ENCODE results near the gene SLC9A5. TPM values are rescaled to one million over a fixed set of nuclear protein-coding genes. Genes with fewer than 3 reads are reported as not detected.

The SLC9A5 gene
- total and polyA plus RNA-seq, 9 of the 15 experiments (the other 6 are each of a cell fraction or from before 2014, with no cell fraction given), result 0.06 to 3.1 (median 1.2) TPM

DNA sequence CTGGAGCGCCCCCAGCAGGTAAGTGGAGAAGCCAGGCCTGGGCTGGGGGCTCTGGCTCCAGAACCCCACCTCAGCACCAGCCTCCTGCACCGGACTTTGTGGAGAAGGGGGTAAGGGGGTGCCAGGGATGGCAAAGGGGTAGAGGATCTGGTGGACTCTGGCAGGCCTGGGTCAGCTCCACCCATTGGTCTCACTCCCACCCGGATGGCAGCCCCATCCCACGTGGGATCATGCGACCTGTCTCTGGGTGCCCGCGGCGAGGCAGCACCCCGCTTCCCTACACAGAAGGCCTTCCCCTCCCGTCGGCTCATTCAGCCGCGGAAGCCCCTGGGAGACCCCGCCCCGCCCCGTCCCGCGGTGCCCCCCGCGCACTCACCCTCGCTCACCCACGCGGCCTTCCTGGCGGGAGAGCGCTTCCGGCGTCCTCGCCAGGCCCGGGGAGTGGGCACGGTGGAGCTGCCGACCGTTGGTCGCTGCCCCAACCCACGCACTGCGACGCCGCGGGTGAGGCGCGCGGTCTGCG lies 30.1 kb downstream of the SLC9A5 start (continued):
- TF ChIP-seq ARNT (IDR thresholded peaks at IDR 0.05) (0 out of 4 replicates have a peak, but pooled peaks of 1 of the 2 experiments have one; percentile 20), MYC (IDR thresholded peaks at IDR 0.05; ENCODE audit: low read depth, low read length) (peak; percentile 63), MYC (CRISPR knock-in tag; IDR thresholded peaks at IDR 0.05; ENCODE audit: borderline replicate concordance, low read depth) (peak; percentile 86; the same call in 1 of the 2 replicates), ZNF583 (CRISPR knock-in tag; IDR thresholded peaks at IDR 0.05) (no peak), HNRNPH1 (optimal IDR thresholded peaks at IDR 0.05; ENCODE audit: low read depth, low read length) (no peak), EP300 (IDR thresholded peaks at IDR 0.05; ENCODE audit: low read length) (no peak), GABPB1 (CRISPR knock-in tag; IDR thresholded peaks at IDR 0.05) (no peak), SMARCE1 (IDR thresholded peaks at IDR 0.05) (0 out of 2 replicates have a peak, but pooled peaks have one; percentile 47), ZNF174 (CRISPR knock-in tag; IDR thresholded peaks at IDR 0.05) (no peak), BACH1 (tag; IDR thresholded peaks at IDR 0.05) (no peak), PTBP1 (IDR thresholded peaks at IDR 0.05; ENCODE audit: low read depth, low read length) (no peak), SMARCA4 (IDR thresholded peaks at IDR 0.05) (no peak), CREBBP (IDR thresholded peaks at IDR 0.05; ENCODE audit: low read depth, low read length) (no peak), NBN (IDR thresholded peaks at IDR 0.05; ENCODE audit: low read depth) (0 out of 2 replicates have a peak, but pooled peaks have one; percentile 41), USF1 (CRISPR knock-in tag; IDR thresholded peaks at IDR 0.05) (peak; percentile 49)
- TF ChIP-seq, protein P1, sequence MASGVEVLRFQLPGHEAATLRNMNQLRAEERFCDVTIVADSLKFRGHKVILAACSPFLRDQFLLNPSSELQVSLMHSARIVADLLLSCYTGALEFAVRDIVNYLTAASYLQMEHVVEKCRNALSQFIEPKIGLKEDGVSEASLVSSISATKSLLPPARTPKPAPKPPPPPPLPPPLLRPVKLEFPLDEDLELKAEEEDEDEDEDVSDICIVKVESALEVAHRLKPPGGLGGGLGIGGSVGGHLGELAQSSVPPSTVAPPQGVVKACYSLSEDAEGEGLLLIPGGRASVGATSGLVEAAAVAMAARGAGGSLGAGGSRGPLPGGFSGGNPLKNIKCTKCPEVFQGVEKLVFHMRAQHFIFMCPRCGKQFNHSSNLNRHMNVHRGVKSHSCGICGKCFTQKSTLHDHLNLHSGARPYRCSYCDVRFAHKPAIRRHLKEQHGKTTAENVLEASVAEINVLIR (CRISPR knock-in tag; IDR thresholded peaks at IDR 0.05), result no peak
- TF ChIP-seq, protein P2, sequence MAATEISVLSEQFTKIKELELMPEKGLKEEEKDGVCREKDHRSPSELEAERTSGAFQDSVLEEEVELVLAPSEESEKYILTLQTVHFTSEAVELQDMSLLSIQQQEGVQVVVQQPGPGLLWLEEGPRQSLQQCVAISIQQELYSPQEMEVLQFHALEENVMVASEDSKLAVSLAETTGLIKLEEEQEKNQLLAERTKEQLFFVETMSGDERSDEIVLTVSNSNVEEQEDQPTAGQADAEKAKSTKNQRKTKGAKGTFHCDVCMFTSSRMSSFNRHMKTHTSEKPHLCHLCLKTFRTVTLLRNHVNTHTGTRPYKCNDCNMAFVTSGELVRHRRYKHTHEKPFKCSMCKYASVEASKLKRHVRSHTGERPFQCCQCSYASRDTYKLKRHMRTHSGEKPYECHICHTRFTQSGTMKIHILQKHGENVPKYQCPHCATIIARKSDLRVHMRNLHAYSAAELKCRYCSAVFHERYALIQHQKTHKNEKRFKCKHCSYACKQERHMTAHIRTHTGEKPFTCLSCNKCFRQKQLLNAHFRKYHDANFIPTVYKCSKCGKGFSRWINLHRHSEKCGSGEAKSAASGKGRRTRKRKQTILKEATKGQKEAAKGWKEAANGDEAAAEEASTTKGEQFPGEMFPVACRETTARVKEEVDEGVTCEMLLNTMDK (IDR thresholded peaks at IDR 0.05; ENCODE audit: borderline replicate concordance, insufficient read depth, low read depth, low read length, poor library complexity, severe bottlenecking), result peak; percentile 17
- TF ChIP-seq, protein P3, sequence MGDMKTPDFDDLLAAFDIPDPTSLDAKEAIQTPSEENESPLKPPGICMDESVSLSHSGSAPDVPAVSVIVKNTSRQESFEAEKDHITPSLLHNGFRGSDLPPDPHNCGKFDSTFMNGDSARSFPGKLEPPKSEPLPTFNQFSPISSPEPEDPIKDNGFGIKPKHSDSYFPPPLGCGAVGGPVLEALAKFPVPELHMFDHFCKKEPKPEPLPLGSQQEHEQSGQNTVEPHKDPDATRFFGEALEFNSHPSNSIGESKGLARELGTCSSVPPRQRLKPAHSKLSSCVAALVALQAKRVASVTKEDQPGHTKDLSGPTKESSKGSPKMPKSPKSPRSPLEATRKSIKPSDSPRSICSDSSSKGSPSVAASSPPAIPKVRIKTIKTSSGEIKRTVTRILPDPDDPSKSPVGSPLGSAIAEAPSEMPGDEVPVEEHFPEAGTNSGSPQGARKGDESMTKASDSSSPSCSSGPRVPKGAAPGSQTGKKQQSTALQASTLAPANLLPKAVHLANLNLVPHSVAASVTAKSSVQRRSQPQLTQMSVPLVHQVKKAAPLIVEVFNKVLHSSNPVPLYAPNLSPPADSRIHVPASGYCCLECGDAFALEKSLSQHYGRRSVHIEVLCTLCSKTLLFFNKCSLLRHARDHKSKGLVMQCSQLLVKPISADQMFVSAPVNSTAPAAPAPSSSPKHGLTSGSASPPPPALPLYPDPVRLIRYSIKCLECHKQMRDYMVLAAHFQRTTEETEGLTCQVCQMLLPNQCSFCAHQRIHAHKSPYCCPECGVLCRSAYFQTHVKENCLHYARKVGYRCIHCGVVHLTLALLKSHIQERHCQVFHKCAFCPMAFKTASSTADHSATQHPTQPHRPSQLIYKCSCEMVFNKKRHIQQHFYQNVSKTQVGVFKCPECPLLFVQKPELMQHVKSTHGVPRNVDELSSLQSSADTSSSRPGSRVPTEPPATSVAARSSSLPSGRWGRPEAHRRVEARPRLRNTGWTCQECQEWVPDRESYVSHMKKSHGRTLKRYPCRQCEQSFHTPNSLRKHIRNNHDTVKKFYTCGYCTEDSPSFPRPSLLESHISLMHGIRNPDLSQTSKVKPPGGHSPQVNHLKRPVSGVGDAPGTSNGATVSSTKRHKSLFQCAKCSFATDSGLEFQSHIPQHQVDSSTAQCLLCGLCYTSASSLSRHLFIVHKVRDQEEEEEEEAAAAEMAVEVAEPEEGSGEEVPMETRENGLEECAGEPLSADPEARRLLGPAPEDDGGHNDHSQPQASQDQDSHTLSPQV (IDR thresholded peaks at IDR 0.05), result peak; percentile 57; the same call in 1 of the 2 replicates

Measured in K562 (cell line).